Measurements from ENCODE around the gene CBFB. TPM values are rescaled to one million over a fixed set of nuclear protein-coding genes. Genes with fewer than 3 reads are reported as not detected.

The CBFB gene
- total RNA-seq, 1 donor from 2014 or later, result 86.6 TPM

DNA sequence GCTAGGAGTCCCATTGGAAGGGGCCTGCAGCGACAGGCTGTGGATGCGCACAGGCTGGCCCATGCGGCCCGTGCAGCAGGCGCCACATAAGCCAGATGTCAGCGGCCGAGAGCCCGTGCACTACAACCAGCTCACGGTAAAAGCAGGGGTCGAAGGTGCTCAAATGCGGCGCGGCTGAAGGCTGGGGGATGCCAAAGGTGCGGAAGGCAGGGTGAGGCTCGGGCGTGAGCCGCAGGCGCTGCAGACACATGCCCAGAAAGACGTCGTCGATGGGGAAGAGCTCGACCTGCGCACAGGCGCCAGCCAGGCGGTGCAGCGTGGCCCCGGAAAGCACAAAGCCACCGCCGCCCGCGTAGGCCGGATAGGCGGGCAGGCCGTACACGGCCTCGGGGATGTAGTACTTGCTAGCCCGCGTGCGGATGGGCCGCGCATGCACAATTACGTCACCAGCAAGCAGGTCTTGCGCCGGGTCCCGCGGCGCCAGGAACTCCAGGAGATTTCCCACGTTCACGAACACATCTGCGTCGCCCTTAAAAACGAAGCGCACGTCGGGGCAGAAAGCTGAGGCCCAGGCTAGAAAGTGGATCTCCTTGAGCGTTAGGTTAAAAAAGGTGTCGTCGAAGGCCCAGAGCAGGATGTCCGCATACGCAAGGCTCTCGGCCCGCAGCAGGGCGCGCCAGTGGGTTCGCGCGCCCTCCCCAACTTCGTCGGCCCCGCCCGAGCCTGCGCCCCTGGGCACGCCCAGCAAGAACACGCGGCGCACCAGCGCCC lies 120.5 kb downstream of the CBFB start:
- Mint-ChIP-seq H3K4me3 (ENCODE audit: low read depth) (no peak overlapping the region), H3K27ac (no peak overlapping the region), H3K27me3 (peaks cover 36% of the 10 kb centered on the region), H3K36me3 (ENCODE audit: insufficient read depth) (peaks cover 10% of the 10 kb centered on the region), H3K4me1 (ENCODE audit: low read depth) (peaks cover 2% of the 10 kb centered on the region), H3K9me3 (ENCODE audit: low read depth) (no peaks in the 10 kb centered on the region)
- TF ChIP-seq, protein P1, sequence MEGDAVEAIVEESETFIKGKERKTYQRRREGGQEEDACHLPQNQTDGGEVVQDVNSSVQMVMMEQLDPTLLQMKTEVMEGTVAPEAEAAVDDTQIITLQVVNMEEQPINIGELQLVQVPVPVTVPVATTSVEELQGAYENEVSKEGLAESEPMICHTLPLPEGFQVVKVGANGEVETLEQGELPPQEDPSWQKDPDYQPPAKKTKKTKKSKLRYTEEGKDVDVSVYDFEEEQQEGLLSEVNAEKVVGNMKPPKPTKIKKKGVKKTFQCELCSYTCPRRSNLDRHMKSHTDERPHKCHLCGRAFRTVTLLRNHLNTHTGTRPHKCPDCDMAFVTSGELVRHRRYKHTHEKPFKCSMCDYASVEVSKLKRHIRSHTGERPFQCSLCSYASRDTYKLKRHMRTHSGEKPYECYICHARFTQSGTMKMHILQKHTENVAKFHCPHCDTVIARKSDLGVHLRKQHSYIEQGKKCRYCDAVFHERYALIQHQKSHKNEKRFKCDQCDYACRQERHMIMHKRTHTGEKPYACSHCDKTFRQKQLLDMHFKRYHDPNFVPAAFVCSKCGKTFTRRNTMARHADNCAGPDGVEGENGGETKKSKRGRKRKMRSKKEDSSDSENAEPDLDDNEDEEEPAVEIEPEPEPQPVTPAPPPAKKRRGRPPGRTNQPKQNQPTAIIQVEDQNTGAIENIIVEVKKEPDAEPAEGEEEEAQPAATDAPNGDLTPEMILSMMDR (IDR thresholded peaks at IDR 0.05; ENCODE audit: unreplicated experiment), result no peak
- DNase-seq (ENCODE audit: low spot score, unreplicated experiment), result no peak

DNA sequence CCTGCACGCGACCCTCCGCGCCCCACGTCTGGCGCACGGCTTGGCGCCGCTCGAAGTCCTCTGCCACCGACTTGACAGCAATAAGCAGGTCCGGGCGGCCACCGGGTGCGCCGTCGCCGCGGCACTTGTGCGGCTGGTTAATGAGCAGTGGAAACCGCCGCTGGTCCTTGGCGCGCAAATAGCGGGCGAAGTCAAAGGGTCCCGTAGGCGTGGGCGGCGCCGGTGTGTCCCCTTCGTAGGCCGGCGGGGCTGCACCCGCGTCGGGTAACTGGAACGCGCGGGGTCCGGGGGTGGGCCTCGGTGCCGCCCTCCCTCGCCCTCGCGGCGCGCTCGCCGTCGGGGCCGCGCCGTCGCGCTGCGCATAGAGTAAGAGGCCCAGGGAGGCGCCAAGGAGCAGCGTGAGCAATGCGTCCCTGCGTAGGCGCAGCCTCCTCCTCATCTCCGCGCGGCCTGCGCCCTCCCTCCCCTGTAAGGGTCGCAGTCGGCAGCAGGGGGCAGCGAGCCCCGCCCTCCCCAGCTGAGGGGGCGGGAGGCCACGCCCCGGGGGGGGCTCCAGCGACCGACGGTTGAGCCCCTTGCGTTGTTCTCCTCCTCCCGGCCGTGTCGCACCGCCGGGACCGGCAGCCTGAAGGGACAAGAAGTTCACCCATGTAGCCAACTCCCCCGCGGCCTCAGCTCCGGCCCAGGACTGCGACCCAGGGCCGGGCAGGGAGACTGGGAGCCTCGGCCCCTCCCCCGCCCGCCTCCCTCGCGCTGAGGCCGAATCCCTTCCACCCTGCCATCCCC lies 121.3 kb downstream of the CBFB start:
- H3K27ac Mint-ChIP-seq, result no peak overlapping the region
- H3K36me3 Mint-ChIP-seq (ENCODE audit: insufficient read depth), result peaks cover 10% of the 10 kb centered on the region
- DNase-seq (ENCODE audit: low spot score, unreplicated experiment), result no peak
- H3K4me1 Mint-ChIP-seq (ENCODE audit: low read depth), result peaks cover 3% of the 10 kb centered on the region
- peak overlapping the region; percentile 71 for H3K4me3 Mint-ChIP-seq (ENCODE audit: low read depth)
- H3K9me3 Mint-ChIP-seq (ENCODE audit: low read depth), result no peaks in the 10 kb centered on the region
- H3K27me3 Mint-ChIP-seq, result peaks cover 38% of the 10 kb centered on the region
- TF ChIP-seq, protein P1 (IDR thresholded peaks at IDR 0.05; ENCODE audit: unreplicated experiment), result peak; percentile 31

Other genes starting within 250 kb of the CBFB start
- 0.29 TPM in 1 of 2 replicates, not detected in the other for gene TERB1, start 227.6 kb upstream of the CBFB start, total RNA-seq
- 114 and 117 TPM in 2 replicates for gene NAE1, start 198.2 kb upstream of the CBFB start, total RNA-seq
- gene CA7, start 184.7 kb upstream of the CBFB start, total RNA-seq, result not detected in 2 replicates
- 17.0 and 20.0 TPM in 2 replicates for gene PDP2, start 148.6 kb upstream of the CBFB start, total RNA-seq
- not detected in 2 replicates for gene CDH16, start 110.3 kb upstream of the CBFB start, total RNA-seq
- 0.27 and 0.36 TPM in 2 replicates for gene RRAD, start 103.6 kb upstream of the CBFB start, total RNA-seq
- gene CIAO2B, start 94.7 kb upstream of the CBFB start, total RNA-seq, result 58.1 and 59.9 TPM in 2 replicates
- gene CES2, start 93.6 kb upstream of the CBFB start, total RNA-seq, result 39.2 and 43.9 TPM in 2 replicates
- gene CES3, start 67.9 kb upstream of the CBFB start, total RNA-seq, result 2.7 and 4.8 TPM in 2 replicates
- gene CES4A, start 40.6 kb upstream of the CBFB start, total RNA-seq, result 4.6 and 5.2 TPM in 2 replicates
- gene PHAF1, start 80.8 kb downstream of the CBFB start, total RNA-seq, result 20.4 and 21.0 TPM in 2 replicates
- gene B3GNT9, start 121.8 kb downstream of the CBFB start, total RNA-seq, result 5.1 TPM in 2 replicates
- gene TRADD, start 130.8 kb downstream of the CBFB start, total RNA-seq, result 5.6 and 6.6 TPM in 2 replicates
- gene FBXL8, start 130.8 kb downstream of the CBFB start, total RNA-seq, result 1.7 and 2.1 TPM in 2 replicates
- gene HSF4, start 135.6 kb downstream of the CBFB start, total RNA-seq, result 2.2 and 6.8 TPM in 2 replicates
- 9.4 and 12.7 TPM in 2 replicates for gene NOL3, start 141.4 kb downstream of the CBFB start, total RNA-seq
- 137 and 145 TPM in 2 replicates for gene MATCAP1, start 154.8 kb downstream of the CBFB start, total RNA-seq
- not detected in 2 replicates for gene EXOC3L1, start 161.0 kb downstream of the CBFB start, total RNA-seq
- gene E2F4, start 163.0 kb downstream of the CBFB start, total RNA-seq, result 82.1 and 82.8 TPM in 2 replicates
- gene ELMO3, start 170.0 kb downstream of the CBFB start, total RNA-seq, result 5.4 and 5.5 TPM in 2 replicates
- gene TMEM208, start 198.0 kb downstream of the CBFB start, total RNA-seq, result 33.4 and 36.3 TPM in 2 replicates
- gene FHOD1, start 218.3 kb downstream of the CBFB start, total RNA-seq, result 28.2 and 30.2 TPM in 2 replicates
- 3.4 and 3.9 TPM in 2 replicates for gene SLC9A5, start 219.8 kb downstream of the CBFB start, total RNA-seq